GM21717 (cell line): Measurements from ENCODE around the gene GTF2H4.
"Not testable (repeated sequence)": the region's sequence is repeated elsewhere in the genome, so short reads cannot be mapped to it uniquely, and the experiment has no call there.

Source experiments
- ATAC-seq: cut with Tn5 transposase; IDR thresholded peaks from one replicate; pipeline ENCODE4 v1.9.1; 2021; ENCODE audit warnings: mild to moderate bottlenecking, moderate library complexity; ENCODE audit not compliant: unreplicated experiment

The GTF2H4 gene

GRCh38 chr6:30907758-30908591 is at the start of gene GTF2H4:
Gene GTF2H4 (plus strand): TSS chr6:30908207.
- peak; percentile 77 for ATAC-seq

DNA sequence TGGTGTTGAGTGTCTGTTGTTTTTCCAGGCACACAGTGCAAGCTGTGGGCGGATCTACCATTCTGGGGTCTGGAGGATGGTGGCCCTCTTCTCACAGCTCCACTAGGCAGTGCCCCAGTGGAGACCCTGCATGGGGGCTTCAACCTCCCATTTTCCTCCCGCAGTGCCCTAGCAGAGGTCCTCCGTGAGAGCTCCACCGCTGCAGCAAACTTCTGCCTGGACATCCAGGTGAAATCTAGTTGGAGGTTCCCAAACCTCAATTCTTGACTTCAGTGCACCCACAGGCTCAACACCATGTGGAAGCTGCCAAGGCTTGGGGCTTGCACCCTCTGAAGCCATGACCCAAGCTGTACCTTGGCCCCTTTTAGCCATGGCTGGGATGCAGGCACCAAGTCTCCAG is 48.3 kb upstream of the GTF2H4 start:
- ATAC-seq: not testable (repeated sequence)

DNA sequence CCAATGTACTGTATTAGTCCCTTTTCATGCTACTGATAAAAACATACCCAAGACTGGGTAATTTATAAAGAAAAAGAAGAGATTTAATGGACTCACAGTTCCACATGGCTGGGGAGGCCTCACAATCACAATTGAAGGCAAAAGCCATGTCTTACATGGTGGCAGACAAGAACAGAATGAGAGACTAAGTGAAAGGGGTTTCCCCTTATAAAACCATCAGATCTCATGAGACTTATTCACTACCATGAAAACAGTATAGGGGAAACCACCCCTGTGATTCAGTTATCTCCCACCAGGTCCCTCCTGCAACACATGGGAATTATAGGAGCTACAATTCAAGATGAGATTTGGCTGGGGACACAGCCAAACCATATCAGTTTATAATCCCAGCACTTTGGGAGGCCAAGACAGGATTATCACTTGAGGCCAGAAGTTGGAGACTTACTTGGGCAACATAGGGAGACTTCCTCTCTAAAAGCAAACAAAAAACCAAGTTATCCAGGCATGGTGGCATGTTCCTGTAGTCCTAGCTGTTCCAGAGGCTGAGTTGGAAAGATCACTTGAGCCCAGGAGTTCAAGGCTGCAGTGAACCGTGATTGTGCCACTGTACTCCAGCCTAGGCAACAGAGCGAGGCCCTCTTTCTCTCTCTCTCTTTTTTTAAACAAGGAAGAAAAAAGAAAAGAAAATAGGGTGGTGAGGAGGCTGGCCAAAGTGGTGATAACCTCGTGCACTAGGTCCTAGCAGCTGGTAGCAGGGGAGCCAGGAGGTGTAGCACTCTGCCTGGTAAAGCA is 46.6 kb upstream of the GTF2H4 start:
- ATAC-seq: no peak

DNA sequence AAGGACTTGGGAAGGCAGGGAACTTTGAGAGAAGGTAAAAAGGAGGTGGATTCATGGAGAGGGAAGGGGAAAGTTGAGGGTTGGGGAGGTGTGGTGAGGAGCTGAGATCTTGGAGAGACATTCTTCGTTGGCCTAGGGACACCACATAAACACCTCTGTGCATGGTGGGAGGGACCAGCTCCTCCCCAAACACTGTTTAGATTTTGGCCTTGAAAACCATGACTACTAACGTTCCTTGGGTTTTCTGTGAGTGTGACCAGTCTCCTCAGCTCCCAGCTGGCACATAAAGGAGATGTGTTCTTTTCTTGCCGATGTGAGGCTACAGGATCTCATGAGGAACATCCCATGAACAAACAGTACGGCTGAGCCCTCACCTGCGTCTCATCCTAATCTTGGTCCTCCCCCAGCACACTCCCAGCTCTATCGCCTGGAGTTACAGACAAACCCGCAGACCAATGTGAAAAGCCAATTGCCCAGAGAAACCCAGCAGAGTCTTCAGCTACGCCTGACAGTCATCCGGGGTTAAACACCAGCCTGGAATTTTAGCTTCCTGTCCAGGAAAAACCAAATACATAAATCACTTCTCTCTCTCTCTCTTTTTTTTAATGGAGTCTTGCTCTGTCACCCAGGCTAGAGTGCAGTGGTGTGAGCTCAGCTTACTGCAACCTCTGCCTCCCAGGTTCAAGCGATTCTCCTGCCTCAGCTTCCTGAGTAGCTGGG is 45.7 kb upstream of the GTF2H4 start:
- ATAC-seq: no peak

DNA sequence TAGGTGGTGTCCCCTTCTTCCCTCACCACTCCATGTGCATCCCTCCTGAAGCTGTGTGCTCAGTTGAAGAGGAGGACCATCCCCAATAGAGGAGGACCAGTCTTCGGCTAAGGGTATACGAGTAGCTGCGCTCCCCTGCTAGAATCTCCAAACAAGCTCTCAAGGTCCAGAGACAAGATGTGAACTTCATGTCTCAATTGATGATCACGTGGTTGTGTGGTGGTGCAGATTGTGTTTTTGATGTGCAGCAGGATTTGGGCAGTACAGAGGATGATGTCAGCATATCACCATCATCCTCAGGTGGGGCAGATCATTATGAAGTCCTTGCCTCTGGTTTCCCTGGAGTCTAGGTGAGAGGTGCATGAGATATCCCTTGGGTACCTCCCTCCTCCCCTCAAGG is 43.7 kb upstream of the GTF2H4 start:
- ATAC-seq: no peak

DNA sequence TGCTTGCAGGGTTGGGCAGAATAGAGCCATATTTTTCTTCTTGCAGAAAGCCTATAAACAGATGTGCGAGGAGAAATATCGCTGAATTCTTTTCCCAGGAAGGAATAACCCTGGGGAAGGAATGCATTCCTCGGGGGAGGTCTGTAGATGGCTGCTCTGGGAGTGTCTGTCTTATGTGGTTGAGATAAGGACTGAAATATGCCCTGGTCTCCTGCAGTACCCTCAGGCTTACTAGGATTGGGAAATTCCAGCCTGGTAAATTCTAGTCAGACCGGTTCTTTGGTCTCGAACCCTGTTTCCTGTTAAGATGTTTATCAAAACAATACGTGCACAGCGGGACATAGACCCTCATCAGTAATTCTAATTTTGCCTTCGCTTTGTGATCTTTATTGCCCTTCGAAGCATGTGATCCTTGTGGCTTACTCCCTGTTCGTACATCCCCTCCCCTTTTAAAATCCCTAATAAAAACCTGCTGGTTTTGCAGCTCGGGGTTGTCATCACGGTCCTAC is 38.7 kb upstream of the GTF2H4 start:
- ATAC-seq: not testable (repeated sequence)

- ATAC-seq: no peak
These were observed 37.5 kb upstream of the GTF2H4 start for GRCh38 chr6:30870546-30870945.

- ATAC-seq: no peak
These were observed 36.3 kb upstream of the GTF2H4 start for GRCh38 chr6:30871592-30872183.

- ATAC-seq: no peak
These were observed 34.8 kb upstream of the GTF2H4 start for GRCh38 chr6:30873137-30873640.

- ATAC-seq: not testable (repeated sequence)
These were observed 34.2 kb upstream of the GTF2H4 start for GRCh38 chr6:30873795-30874194.

GRCh38 chr6:30875244-30876038 is 32.6 kb upstream of the GTF2H4 start:
- ATAC-seq: no peak

- ATAC-seq: no peak
These were observed 31.8 kb upstream of the GTF2H4 start for GRCh38 chr6:30876039-30876730.

- ATAC-seq: no peak
These were observed 30.4 kb upstream of the GTF2H4 start for GRCh38 chr6:30877419-30878262.

GRCh38 chr6:30879684-30880427 is 28.2 kb upstream of the GTF2H4 start:
- ATAC-seq: no peak

DNA sequence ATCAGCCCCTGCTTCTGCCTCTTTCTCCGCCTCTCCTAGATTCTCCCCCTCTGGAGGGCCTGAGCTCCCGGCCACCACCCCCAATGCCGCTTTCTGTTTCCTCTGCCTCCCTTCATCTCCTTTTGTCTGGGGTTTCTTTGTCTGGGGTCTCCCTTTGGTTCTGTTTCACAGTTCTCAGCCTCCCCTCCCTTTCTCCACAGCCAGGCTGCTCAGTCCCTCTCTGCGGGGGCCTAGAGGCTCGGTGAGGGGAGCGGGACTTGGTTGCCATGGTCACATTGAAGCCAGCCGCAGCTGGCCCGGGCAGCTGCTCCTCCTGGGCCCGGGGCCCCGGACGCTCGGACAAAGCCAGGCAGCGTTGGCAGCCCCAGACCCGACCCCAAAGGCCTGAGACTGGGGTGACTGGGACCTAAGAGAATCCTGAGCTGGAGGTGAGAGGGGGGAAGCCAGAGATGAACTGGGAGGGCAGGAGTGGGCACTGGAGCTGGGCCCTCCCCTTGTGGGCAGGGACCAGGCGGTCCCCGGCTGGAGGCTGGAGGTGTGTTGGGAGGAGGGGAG is 27.2 kb upstream of the GTF2H4 start:
- no peak for ATAC-seq

- ATAC-seq: no peak
These were observed 26.4 kb upstream of the GTF2H4 start for GRCh38 chr6:30881392-30882203.
